GM19397 (cell line): ENCODE results near the gene NDUFS6.

Source experiments
- ATAC-seq: cut with Tn5 transposase; IDR thresholded peaks from one replicate; pipeline ENCODE4 v1.9.1; 2021; ENCODE audit warnings: mild to moderate bottlenecking, moderate library complexity; ENCODE audit not compliant: unreplicated experiment

Gene NDUFS6

GRCh38 chr5:1845696-1846095, 44.5 kb downstream of the NDUFS6 start:
- no peak for ATAC-seq

DNA sequence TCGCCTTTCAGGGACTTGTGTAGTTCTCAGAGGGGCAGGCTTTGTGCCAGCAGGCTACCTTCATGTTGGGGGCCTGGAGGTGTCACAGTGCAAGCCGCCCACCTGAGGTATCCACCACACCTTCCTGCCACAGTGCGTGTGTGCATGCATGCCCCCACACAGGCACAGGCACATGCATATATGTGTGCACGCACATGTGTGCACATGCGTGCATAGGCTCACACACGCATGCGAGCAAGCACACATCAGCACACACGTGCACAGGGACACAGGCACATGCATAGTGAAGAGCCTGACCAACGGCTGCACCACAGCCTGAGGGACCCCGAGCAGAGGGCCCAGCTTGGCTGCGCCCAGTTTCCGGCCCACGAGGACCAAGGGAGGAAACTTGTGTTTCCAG, 45.4 kb downstream of the NDUFS6 start:
- no peak for ATAC-seq

DNA sequence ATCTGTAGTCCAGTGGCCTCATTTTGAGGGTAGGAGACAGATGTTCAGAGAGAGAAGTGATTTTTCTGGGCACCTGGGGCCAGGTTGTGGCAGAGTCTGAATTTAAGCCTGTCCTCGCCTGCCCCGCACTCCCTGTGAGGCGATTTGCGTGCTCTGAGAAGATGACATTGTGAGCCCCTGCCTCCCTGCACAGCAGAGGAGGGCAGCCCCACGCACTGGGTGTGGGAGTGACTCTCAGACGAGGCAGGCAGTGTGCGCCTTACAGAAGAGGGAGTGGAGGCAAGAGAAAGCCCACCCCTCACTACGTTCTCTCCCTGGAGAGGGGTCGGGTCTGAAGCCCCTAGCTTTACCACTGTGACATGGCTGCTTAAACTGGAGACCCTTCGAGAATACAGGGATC, 45.8 kb downstream of the NDUFS6 start:
- no peak for ATAC-seq

GRCh38 chr5:1847611-1848010, 46.4 kb downstream of the NDUFS6 start:
- ATAC-seq, result no peak

- ATAC-seq, result no peak
Measured at GRCh38 chr5:1850324-1851154, 49.3 kb downstream of the NDUFS6 start.

DNA sequence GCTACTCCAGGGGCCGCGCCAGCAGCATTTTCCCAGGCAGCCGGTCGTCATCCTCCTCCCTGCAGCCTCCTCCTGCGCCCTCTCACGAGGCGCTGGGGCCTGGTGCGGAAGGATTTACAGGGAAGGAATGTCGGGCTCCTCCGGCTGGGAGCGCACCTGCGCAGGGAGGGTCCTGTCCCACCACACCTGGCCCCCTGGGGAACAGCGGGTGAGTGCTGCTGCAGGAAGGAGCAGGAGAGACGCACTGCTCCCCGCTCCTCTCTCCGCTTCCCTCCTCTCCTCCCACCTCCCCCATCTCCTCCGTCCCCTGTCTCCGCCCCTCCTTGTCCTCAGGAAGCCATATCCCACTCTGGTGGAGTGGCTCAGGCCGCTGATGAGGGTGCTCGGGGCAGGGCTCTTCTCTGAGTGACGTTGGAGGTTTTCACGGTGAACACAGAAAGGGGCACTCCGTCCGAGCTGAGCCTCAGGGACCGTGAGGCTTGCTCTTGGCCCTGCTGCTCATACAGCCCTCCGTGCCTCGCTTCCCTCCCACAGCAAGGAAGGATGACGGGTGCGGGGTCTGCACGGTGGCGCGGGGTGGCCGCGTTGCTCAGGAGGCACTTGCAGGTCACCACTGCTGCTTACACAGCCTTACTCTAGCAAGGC, 50.2 kb downstream of the NDUFS6 start:
- no peak for ATAC-seq

- no peak for ATAC-seq
Measured at GRCh38 chr5:1852324-1852947, 51.2 kb downstream of the NDUFS6 start.

- no peak for ATAC-seq
Measured at GRCh38 chr5:1853531-1853930, 52.3 kb downstream of the NDUFS6 start.

- ATAC-seq, result no peak
Measured at GRCh38 chr5:1855075-1855474, 53.9 kb downstream of the NDUFS6 start.

DNA sequence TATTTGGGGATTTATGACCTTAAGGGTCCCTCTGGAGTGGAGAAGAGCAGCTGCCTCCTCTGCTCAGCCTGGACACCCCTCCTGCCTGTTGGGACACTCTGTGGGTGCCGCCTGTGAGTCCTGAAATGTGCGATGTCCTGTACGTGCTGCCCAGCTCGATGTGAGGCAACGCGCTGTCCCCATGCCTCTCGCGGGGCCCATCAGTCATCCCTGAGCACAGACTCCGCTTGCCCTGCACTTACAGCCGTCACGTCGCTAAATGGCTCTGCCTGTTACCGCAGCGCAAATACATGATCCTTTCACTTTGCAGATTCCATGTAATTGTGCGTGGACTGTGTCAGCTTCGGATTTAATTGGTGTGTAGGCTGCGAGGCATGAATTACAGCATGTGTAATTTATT, 54.4 kb downstream of the NDUFS6 start:
- ATAC-seq, result no peak

DNA sequence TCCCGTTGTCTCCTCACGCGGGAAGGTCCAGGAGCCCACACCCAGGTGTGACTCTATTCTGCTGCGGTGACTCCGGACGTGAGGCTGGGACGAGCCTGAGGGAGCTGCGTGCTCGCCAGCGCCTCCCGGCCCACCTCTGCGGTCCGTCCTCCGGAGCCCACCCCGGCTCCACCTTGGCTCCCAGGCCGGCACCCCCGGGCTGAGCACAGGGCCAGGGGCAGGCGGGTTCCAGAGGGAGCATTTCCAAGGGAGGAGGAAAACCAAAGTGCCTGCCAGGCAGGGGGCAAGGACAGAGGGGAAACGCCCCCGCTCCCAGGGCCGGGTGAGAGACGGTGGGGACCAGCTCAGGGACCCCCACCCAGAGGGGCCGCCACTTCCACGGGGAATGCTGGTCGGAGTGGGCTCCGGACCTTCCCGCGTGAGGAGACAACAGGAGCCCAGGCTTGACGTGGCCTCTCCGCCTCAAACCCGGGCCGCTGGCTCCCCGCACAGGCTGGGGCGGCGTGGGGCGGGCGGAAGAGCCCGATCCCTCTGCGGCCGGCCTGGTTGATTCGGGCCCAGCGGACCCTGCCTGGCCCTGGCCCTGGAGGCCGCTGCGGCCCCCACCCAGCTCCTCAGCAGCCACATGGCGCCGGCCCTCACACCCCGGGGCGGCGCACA, 55.5 kb downstream of the NDUFS6 start:
- ATAC-seq, result no peak

- no peak for ATAC-seq
Measured at GRCh38 chr5:1857256-1857600, 56.0 kb downstream of the NDUFS6 start.

DNA sequence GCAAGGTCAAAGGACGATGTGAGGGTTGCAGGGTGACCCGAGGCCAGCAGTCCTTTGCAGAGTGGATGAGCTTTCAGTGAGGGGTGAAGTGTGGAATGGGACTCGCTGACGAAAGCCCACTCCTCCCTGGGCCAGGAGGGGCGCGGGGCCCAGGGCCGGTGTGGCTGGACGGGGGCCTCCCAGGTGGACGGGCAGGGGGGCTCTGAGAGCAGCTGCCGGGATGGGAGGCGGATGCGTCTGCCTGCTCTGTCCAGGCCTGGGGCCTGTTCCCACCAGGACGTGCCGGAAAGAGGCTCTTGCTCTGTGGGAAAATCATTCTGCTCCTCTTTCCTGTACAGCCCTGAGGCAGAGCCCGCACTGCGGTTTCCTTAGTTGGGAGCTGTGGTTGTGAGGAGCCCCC, 57.2 kb downstream of the NDUFS6 start:
- ATAC-seq, result no peak

- no peak for ATAC-seq
Measured at GRCh38 chr5:1859099-1859498, 57.9 kb downstream of the NDUFS6 start.

GRCh38 chr5:1860021-1860610, 58.9 kb downstream of the NDUFS6 start:
- ATAC-seq, result no peak

GRCh38 chr5:1860949-1861348, 59.7 kb downstream of the NDUFS6 start:
- ATAC-seq, result no peak

DNA sequence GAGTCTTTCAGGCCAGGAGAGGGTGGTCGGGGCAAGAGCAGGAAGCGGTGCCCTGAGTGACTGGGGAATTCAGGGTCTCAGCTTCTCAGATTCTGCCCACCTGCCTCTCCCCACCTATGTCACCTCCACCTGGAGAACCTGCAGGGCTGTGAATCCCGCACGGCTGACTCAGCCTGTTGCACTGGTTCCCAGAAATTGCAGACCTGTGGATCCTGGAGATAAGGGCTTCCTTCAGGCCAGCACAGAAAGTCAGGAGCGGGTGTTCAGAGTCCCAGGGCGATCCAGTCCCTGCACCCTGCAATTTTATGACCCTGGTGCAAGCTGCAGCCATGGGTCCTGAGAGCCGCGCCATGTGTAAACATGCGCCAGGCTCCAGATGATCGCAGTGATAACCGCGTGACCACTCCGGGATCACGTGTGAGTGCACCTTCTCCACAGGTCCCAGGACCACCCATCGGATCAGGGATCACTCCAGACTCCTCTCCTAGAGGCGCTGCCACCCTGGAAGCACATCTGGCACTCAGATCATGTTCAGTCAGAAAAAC, 63.8 kb downstream of the NDUFS6 start:
- no peak for ATAC-seq

DNA sequence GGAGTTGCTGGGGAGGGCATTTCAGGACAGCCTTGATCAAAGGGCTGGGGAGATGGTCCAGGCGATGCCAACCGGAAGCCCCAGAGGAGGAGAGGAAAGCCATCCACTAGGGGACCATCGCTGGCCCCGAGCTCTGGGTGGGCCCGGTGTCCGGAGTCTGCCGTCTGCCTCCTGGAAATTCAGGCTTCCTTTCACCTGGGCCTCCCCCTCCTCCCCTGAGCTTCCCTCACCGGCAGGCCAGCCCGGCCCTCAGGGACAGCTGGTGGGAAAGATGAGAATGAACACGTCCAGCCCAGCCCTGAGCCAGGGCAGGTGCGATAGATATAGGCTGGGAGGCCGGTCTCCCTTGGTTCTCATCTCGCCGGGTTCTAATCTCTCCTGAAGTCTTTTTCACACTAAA, 64.3 kb downstream of the NDUFS6 start:
- no peak for ATAC-seq
